Stimulated activated CD4-positive, alpha-beta T cell treated with anti-CD3 and anti-CD28 coated beads, Interleukin-15, amount 100 ng/mL, for 24 hours (primary cell): ENCODE measurements around the gene FAM177B.

Experiments
- DNase-seq: peaks from one replicate; pipeline ENCODE4 v3.0.0-alpha.2; 2020

FAM177B gene

GRCh38 chr1:222788402-222789156 lies 51.6 kb downstream of the FAM177B start:
- no peak for DNase-seq

DNA sequence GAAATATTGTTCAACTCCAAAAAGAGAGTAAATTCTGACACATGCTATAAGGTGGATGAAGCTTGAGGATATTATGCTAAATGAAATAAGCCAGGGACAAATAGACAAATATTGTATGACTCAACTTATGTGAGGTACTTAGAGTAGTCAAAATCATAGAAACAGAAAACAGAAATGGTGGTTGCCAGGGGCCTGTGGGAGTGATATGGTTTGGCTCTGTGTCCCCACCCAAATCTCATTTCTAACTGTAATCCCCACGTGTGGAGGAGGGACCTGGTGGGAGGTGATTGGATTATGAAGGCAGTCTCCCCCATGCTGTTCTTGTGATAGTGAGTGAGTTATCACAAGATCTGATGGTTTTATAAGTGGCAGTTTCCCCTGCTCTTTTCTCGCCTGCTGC lies 53.1 kb downstream of the FAM177B start:
- no peak for DNase-seq

- DNase-seq = no peak
Measured at GRCh38 chr1:222790520-222790919, 53.5 kb downstream of the FAM177B start.

- no peak for DNase-seq
Measured at GRCh38 chr1:222791006-222791710, 54.2 kb downstream of the FAM177B start.

- DNase-seq = no peak
Measured at GRCh38 chr1:222792744-222793143, 55.7 kb downstream of the FAM177B start.

- DNase-seq = no peak
Measured at GRCh38 chr1:222794656-222795474, 57.9 kb downstream of the FAM177B start.

DNA sequence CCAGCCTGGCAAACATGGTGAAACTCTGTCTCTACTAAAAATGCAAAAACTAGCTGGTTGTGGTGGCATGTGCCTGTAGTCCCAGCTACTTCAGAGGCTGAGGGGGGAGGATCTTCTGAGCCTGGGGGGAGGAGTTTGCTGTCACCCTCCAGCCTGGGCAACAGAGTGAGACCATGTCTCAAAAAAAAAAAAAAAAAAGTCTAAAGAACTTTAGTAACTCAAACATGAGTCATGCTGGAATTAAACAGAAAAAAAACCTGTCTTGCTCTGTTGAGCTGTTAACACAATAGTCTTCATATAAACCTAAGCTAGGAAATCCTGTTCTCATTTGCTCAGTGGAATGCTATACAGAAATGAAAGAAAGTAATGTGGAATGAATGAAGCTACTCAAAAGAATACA lies 61.1 kb downstream of the FAM177B start:
- peak; percentile 17 for DNase-seq

DNA sequence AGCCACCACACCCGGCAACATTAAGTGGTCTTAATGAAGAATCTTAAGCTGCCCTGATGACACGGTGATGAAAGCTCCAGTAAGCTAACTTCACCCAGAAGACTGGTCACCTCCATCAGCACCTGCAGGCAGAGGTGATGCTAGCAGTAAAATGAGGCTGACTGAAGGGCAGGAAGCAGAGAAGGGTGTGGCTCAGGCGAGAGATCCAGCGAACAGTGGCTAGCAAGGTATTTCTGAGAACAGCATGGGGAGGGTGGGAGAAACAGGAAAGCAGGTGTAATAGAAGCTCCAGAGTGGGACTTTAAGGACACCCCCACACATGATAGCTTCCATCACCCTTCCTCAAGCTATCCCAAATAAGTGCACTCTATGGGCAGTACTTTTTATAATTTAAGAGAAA lies 62.0 kb downstream of the FAM177B start:
- DNase-seq = no peak
